ENCODE results near the gene PTPRC.

The PTPRC gene

GRCh38 chr1:198711837-198712236, 73.0 kb downstream of the PTPRC start:
- TF ChIP-seq JUND (IDR thresholded peaks at IDR 0.05; ENCODE audit: low read depth) = no peak
- DNase-seq (ENCODE audit: low read depth in 1 of 2, low spot score in 1 of 2) = no peak
- in situ Hi-C loops (cut with HindIII; ENCODE audit: low pct_unique_long_range_greater_than_20kb, low sequenced_read_pairs) = no loop called here

GRCh38 chr1:198713081-198713480, 74.2 kb downstream of the PTPRC start:
- DNase-seq (ENCODE audit: low read depth in 1 of 2, low spot score in 1 of 2) = no peak
- TF ChIP-seq JUND (IDR thresholded peaks at IDR 0.05; ENCODE audit: low read depth) = no peak
- in situ Hi-C loops (cut with HindIII; ENCODE audit: low pct_unique_long_range_greater_than_20kb, low sequenced_read_pairs) = no loop called here

- TF ChIP-seq JUND (IDR thresholded peaks at IDR 0.05; ENCODE audit: low read depth) = no peak
- DNase-seq (ENCODE audit: low read depth in 1 of 2, low spot score in 1 of 2) = no peak
- in situ Hi-C loops (cut with HindIII; ENCODE audit: low pct_unique_long_range_greater_than_20kb, low sequenced_read_pairs) = no loop called here
These were observed 75.4 kb downstream of the PTPRC start for GRCh38 chr1:198714271-198714670.

GRCh38 chr1:198716051-198716450, 77.2 kb downstream of the PTPRC start:
- no peak for DNase-seq (ENCODE audit: low read depth in 1 of 2, low spot score in 1 of 2)
- no peak for TF ChIP-seq JUND (IDR thresholded peaks at IDR 0.05; ENCODE audit: low read depth)
- in situ Hi-C loops (cut with HindIII; ENCODE audit: low pct_unique_long_range_greater_than_20kb, low sequenced_read_pairs) = no loop called here

- no peak for DNase-seq (ENCODE audit: low read depth in 1 of 2, low spot score in 1 of 2)
- no peak for TF ChIP-seq JUND (IDR thresholded peaks at IDR 0.05; ENCODE audit: low read depth)
- in situ Hi-C loops (cut with HindIII; ENCODE audit: low pct_unique_long_range_greater_than_20kb, low sequenced_read_pairs) = no loop called here
These were observed 78.7 kb downstream of the PTPRC start for GRCh38 chr1:198717510-198717909.

GRCh38 chr1:198723127-198723526, 84.3 kb downstream of the PTPRC start:
- no peak for TF ChIP-seq JUND (IDR thresholded peaks at IDR 0.05; ENCODE audit: low read depth)
- in situ Hi-C loops (cut with HindIII; ENCODE audit: low pct_unique_long_range_greater_than_20kb, low sequenced_read_pairs) = no loop called here
- no peak for DNase-seq (ENCODE audit: low read depth in 1 of 2, low spot score in 1 of 2)

- no peak for DNase-seq (ENCODE audit: low read depth in 1 of 2, low spot score in 1 of 2)
- in situ Hi-C loops (cut with HindIII; ENCODE audit: low pct_unique_long_range_greater_than_20kb, low sequenced_read_pairs) = no loop called here
- TF ChIP-seq JUND (IDR thresholded peaks at IDR 0.05; ENCODE audit: low read depth) = no peak
These were observed 86.2 kb downstream of the PTPRC start for GRCh38 chr1:198725090-198725489.

GRCh38 chr1:198726455-198726854, 87.6 kb downstream of the PTPRC start:
- DNase-seq (ENCODE audit: low read depth in 1 of 2, low spot score in 1 of 2) = no peak
- in situ Hi-C loops (cut with HindIII; ENCODE audit: low pct_unique_long_range_greater_than_20kb, low sequenced_read_pairs) = no loop called here
- no peak for TF ChIP-seq JUND (IDR thresholded peaks at IDR 0.05; ENCODE audit: low read depth)

- no peak for DNase-seq (ENCODE audit: low read depth in 1 of 2, low spot score in 1 of 2)
- in situ Hi-C loops (cut with HindIII; ENCODE audit: low pct_unique_long_range_greater_than_20kb, low sequenced_read_pairs) = no loop called here
- TF ChIP-seq JUND (IDR thresholded peaks at IDR 0.05; ENCODE audit: low read depth) = no peak
These were observed 90.5 kb downstream of the PTPRC start for GRCh38 chr1:198729195-198729863.

- DNase-seq (ENCODE audit: low read depth in 1 of 2, low spot score in 1 of 2) = no peak
- no peak for TF ChIP-seq JUND (IDR thresholded peaks at IDR 0.05; ENCODE audit: low read depth)
- in situ Hi-C loops (cut with HindIII; ENCODE audit: low pct_unique_long_range_greater_than_20kb, low sequenced_read_pairs) = no loop called here
These were observed 92.1 kb downstream of the PTPRC start for GRCh38 chr1:198730952-198731351.

GRCh38 chr1:198734323-198735008, 95.6 kb downstream of the PTPRC start:
- no peak for DNase-seq (ENCODE audit: low read depth in 1 of 2, low spot score in 1 of 2)
- no peak for TF ChIP-seq JUND (IDR thresholded peaks at IDR 0.05; ENCODE audit: low read depth)
- in situ Hi-C loops (cut with HindIII; ENCODE audit: low pct_unique_long_range_greater_than_20kb, low sequenced_read_pairs) = no loop called here

GRCh38 chr1:198741744-198742143, 102.9 kb downstream of the PTPRC start:
- no peak for DNase-seq (ENCODE audit: low read depth in 1 of 2, low spot score in 1 of 2)
- no peak for TF ChIP-seq JUND (IDR thresholded peaks at IDR 0.05; ENCODE audit: low read depth)
- in situ Hi-C loops (cut with HindIII; ENCODE audit: low pct_unique_long_range_greater_than_20kb, low sequenced_read_pairs) = no loop called here

GRCh38 chr1:198747127-198747526, 108.3 kb downstream of the PTPRC start:
- no peak for TF ChIP-seq JUND (IDR thresholded peaks at IDR 0.05; ENCODE audit: low read depth)
- DNase-seq (ENCODE audit: low read depth in 1 of 2, low spot score in 1 of 2) = no peak
- in situ Hi-C loops (cut with HindIII; ENCODE audit: low pct_unique_long_range_greater_than_20kb, low sequenced_read_pairs) = no loop called here

Measured in T47D (cell line).